DND-41 (cell line): ENCODE data around the gene ZBED5.
A peak's percentile ranks its signal among the peaks of the same experiment; 100 is the strongest.

Experiments used
- ATAC-seq: fragments of 200-7000 bp; cut with Tn5 transposase; 3 replicates; pipeline ENCODE4 v1.9.1; 2021; ENCODE audit warnings: low read depth; ENCODE audit not compliant: insufficient read depth
- DNase-seq: peaks from one replicate; pipeline ENCODE4 v3.0.0-alpha.2; 2020
- H2AFZ ChIP-seq: 2 replicates; pipeline ENCODE4 v1.6.0; 2012; ENCODE audit warnings: low read depth, low read length
- H3K27ac ChIP-seq: 2 replicates; pipeline ENCODE4 v1.5.1; 2012; ENCODE audit warnings: low read length, inconsistent platforms
- H3K27me3 ChIP-seq: fragments of 200-600 bp; sonication (generic); 2 replicates; pipeline ENCODE4 v1.6.0; 2012; ENCODE audit warnings: low read length, mild to moderate bottlenecking, inconsistent platforms; ENCODE audit not compliant: insufficient read depth, poor library complexity
- H3K36me3 ChIP-seq: 2 replicates; pipeline ENCODE4 v1.5.1; 2012; ENCODE audit warnings: low read length, inconsistent platforms; ENCODE audit not compliant: insufficient read depth
- H3K4me1 ChIP-seq: 2 replicates; pipeline ENCODE4 v1.5.1; 2012; ENCODE audit warnings: mild to moderate bottlenecking, low read length; ENCODE audit not compliant: insufficient read depth
- H3K4me2 ChIP-seq: 2 replicates; pipeline ENCODE4 v1.6.0; 2012; ENCODE audit warnings: mild to moderate bottlenecking, moderate library complexity, low read length, inconsistent platforms; ENCODE audit not compliant: insufficient read depth
- H3K4me3 ChIP-seq, 2 experiments: fragments of 200-600 bp in 1 of 2; shearing (Covaris generic) in 1 of 2; 2 replicates each; pipeline ENCODE4 v1.5.1; 2012 to 2016; ENCODE audit warnings: inconsistent platforms in 2 of 2, low read length in 2 of 2, mild to moderate bottlenecking in 2 of 2, low read depth in 1 of 2, moderate library complexity in 1 of 2
- H3K79me2 ChIP-seq: 2 replicates; pipeline ENCODE4 v1.6.0; 2012; ENCODE audit warnings: low read length, inconsistent platforms; ENCODE audit not compliant: insufficient read depth
- H3K9ac ChIP-seq: 2 replicates; pipeline ENCODE4 v1.6.0; 2012; ENCODE audit warnings: low read depth, mild to moderate bottlenecking, inconsistent platforms, low read length, moderate library complexity
- H3K9me3 ChIP-seq: 2 replicates; pipeline ENCODE4 v1.5.1; 2012; ENCODE audit warnings: low read length, moderate library complexity, mild to moderate bottlenecking, inconsistent platforms; ENCODE audit not compliant: insufficient read depth, severe bottlenecking
- H4K20me1 ChIP-seq: 2 replicates; pipeline ENCODE4 v1.6.0; 2012; ENCODE audit warnings: low read length; ENCODE audit not compliant: insufficient read depth
- CTCF ChIP-seq: IDR thresholded peaks from 2 replicates; pipeline ENCODE4 v1.5.1; 2012; ENCODE audit warnings: borderline replicate concordance, low read length, moderate library complexity, mild to moderate bottlenecking; ENCODE audit not compliant: poor library complexity, severe bottlenecking; ENCODE audit errors: extremely low read depth
- EZH2 ChIP-seq: IDR thresholded peaks from 3 replicates; pipeline ENCODE4 v1.6.1; 2012; ENCODE audit warnings: borderline replicate concordance, low read depth, mild to moderate bottlenecking, moderate library complexity, low read length, inconsistent platforms; ENCODE audit not compliant: severe bottlenecking

The ZBED5 gene

DNA sequence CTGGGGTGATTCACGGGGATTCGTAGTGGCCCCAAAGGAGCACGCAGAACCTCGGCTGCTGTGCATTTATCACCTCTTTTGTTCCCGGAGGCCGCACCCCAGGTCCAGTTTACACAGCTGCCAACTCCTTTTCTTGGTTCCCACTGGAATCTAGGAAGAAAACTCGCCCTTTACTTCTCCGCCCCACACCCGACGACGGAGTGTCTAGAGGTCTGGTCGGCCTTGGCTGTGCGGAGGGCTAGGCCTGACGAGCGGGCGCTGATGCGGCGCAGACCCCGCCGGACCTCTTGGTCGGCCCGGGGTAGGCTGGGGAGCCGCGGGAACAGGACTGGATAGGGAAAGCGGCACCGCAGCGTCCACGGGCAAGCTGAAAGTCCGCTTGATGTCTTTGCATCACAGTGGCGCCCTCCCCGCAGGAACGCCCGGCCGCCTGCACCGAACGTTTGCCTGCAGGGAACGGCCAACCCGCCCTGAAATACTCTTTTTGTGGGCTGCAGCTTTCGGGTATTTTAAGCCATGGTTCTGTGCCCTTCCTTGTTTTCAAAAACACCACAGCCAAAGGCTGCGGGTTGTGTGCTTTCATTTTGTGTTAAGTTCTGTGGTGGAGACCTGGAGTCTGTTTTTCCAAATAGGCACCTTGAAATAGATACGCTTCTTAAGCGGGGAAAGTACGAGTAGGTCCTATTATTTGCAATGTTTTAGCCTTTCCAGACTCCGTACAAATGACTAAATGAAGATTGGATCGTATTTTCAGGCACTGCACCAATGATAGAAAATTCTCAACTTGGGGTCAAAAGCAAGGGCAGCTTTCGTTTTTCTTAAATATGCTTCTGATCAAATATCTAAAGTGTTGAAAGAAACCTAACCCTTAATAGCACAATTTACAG is 829 bp upstream of the ZBED5 start:
- peak; percentile 20 for ATAC-seq
- H3K27me3 ChIP-seq: no peaks in the 10 kb centered on the region
- DNase-seq: peak; percentile 57
- no peaks in the 10 kb centered on the region for H3K9me3 ChIP-seq
- peak overlapping the region; percentile 66 to 69 for H3K4me3 ChIP-seq
- peaks cover 61% of the 10 kb centered on the region for H3K4me1 ChIP-seq
- H3K9ac ChIP-seq: peak overlapping the region; percentile 95
- H2AFZ ChIP-seq: peak overlapping the region; percentile 78
- H3K4me2 ChIP-seq: peak overlapping the region; percentile 69
- peak overlapping the region; percentile 95 for H3K27ac ChIP-seq
- H3K36me3 ChIP-seq: peaks cover 32% of the 10 kb centered on the region
- H4K20me1 ChIP-seq: peaks cover 7% of the 10 kb centered on the region; the same call in 1 of the 2 replicates
- H3K79me2 ChIP-seq: peaks cover 77% of the 10 kb centered on the region
- no peak for TF ChIP-seq EZH2
- peak; percentile 10 for TF ChIP-seq CTCF

DNA sequence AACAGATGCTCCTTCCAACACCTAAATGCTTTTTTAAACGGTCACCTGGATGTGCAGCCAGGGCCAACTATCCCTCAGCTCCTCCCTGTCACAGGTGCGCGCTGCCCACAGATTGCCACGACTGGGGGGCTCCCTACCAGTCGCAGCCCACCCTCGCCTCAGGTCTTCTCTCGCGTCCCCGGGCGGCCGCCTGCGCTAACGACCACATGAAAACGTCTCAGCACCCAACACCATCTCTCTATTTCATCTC is 469 bp downstream of the ZBED5 start:
- peak; percentile 28 for ATAC-seq
- H4K20me1 ChIP-seq: peaks cover 7% of the 10 kb centered on the region; the same call in 1 of the 2 replicates
- H3K27me3 ChIP-seq: no peaks in the 10 kb centered on the region
- peak overlapping the region; percentile 95 for H3K27ac ChIP-seq
- H3K4me2 ChIP-seq: peak overlapping the region; percentile 69
- no peak for DNase-seq
- H3K9ac ChIP-seq: peak overlapping the region; percentile 95
- peak overlapping the region; percentile 66 to 69 for H3K4me3 ChIP-seq
- peaks cover 54% of the 10 kb centered on the region for H3K4me1 ChIP-seq
- H3K36me3 ChIP-seq: peaks cover 44% of the 10 kb centered on the region
- no peaks in the 10 kb centered on the region for H3K9me3 ChIP-seq
- TF ChIP-seq EZH2 (no peak), CTCF (no peak)
- H3K79me2 ChIP-seq: peaks cover 87% of the 10 kb centered on the region
- H2AFZ ChIP-seq: peak overlapping the region; percentile 81

DNA sequence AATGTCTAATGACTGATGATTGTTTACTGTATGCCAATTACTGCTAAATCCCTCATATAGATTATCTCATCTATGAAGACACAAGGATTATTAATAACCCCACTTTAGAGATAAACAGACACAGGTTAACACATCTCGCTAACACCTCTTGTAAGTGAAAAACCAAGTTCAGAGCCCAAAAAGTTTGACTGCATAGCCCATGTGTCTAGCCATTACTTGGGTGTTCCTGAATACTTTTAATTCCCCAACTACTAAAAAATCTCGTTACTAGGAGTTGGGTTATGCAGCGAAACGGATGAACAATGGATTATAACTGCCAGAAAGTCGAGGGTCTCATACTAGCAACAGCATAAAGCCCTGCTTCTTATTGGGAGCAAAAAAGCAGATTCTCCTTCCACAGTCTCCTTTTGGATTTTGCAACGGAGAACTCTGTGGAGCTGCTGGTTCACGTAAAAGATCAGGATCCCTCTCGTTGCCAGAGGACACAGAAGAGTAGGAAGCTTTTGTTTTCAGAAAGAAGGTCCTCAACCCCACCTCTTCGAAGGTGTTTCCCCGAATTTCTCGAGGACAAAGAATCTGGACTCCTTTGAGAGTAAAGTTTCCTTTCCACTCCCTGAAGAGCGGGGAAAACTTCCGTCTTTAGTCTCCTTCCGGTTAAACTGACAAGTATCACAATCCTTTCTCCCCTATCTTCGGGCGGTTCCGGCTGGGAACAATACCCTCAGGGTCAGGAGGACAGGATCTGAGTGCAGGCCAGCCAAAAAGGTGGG is 979 bp downstream of the ZBED5 start:
- DNase-seq (no peak), ATAC-seq (peak; percentile 6)
- H3K27ac ChIP-seq: peak overlapping the region; percentile 95

More for the DNA sequence above, 979 bp downstream of the ZBED5 start:
- H3K4me3 ChIP-seq: peak overlapping the region; percentile 66 to 69
- H3K4me2 ChIP-seq: peak overlapping the region; percentile 69
- H3K4me1 ChIP-seq: peaks cover 49% of the 10 kb centered on the region
- peaks cover 89% of the 10 kb centered on the region for H3K79me2 ChIP-seq
- no peaks in the 10 kb centered on the region for H3K27me3 ChIP-seq
- peaks cover 50% of the 10 kb centered on the region for H3K36me3 ChIP-seq
- no peak for TF ChIP-seq CTCF
- no peak for TF ChIP-seq EZH2
- no peaks in the 10 kb centered on the region for H3K9me3 ChIP-seq
- H3K9ac ChIP-seq: peak overlapping the region; percentile 95
- H4K20me1 ChIP-seq: peaks cover 7% of the 10 kb centered on the region; the same call in 1 of the 2 replicates
- H2AFZ ChIP-seq: peak overlapping the region; percentile 81
